Uterus (tissue), 4 donors: ENCODE measurements around the gene EPHA4. TPM values are rescaled to one million over a fixed set of nuclear protein-coding genes. Genes with fewer than 3 reads are reported as not detected.

Source experiments
- DNase-seq, 2 donors: peaks; one replicate each; pipeline ENCODE4 v3.0.0-alpha.2; 2019 to 2020
- H3K27ac ChIP-seq, 2 donors: fragments of 200-600 bp; sonication (generic); 1 replicate in 1 of 2; 2 replicates in 1 of 2; pipeline ENCODE4 v1.5.1; 2016 to 2018
- H3K27me3 ChIP-seq, 2 donors: fragments of 200-600 bp; sonication (generic); one replicate each; pipeline ENCODE4 v1.5.1; 2018 to 2019; ENCODE audit warnings: control low read depth in 1 of 2
- H3K36me3 ChIP-seq, 2 donors: fragments of 200-600 bp; sonication (generic); one replicate each; pipeline ENCODE4 v1.5.1; 2019; ENCODE audit warnings: control low read depth in 1 of 2
- H3K4me1 ChIP-seq, 2 donors: fragments of 200-600 bp; sonication (generic); one replicate each; pipeline ENCODE4 v1.5.1; 2018 to 2019; ENCODE audit warnings: control low read depth in 1 of 2
- H3K4me3 ChIP-seq, 2 donors: fragments of 200-600 bp; sonication (generic); 1 replicate in 1 of 2; 2 replicates in 1 of 2; pipeline ENCODE4 v1.5.1; 2018 to 2019; ENCODE audit warnings: mild to moderate bottlenecking in 1 of 2
- H3K9me3 ChIP-seq, 2 donors: fragments of 200-600 bp; sonication (generic); one replicate each; pipeline ENCODE4 v1.5.1; 2019; ENCODE audit warnings: control low read depth in 1 of 2
- POLR2A ChIP-seq, 2 donors: fragments of 450-650 bp; IDR thresholded peaks; one replicate each; pipeline ENCODE4 v1.6.1; 2016; ENCODE audit warnings: antibody characterized with exemption in 2 of 2, mild to moderate bottlenecking in 1 of 2, moderate library complexity in 1 of 2
- intact Hi-C: fragments of 100-400 bp; cut with DNase I; formaldehyde crosslinking; loops from one replicate; pipeline ENCODE4 v1.15.1; 2023; ENCODE audit warnings: low total_unique reads
- total RNA-seq, 4 donors: library from RNA; depleted of rRNA in 3 of 4; stranded (reverse); fragments of >200 nt in 3 of 4; gene quantifications; one replicate each; pipeline versions ENCODE4 v1.1.0 to v1.2.4, GENCODE V29; 2014 to 2023
- TF ChIP-seq, protein P1 (sequence below), 4 experiments: fragments of 200-600 bp in 2 of 4; fragments of 450-650 bp in 2 of 4; sonication (generic) in 2 of 4; IDR thresholded peaks; one replicate each; pipeline ENCODE4 v1.5.1; 2016 to 2019; ENCODE audit warnings: antibody characterized with exemption in 4 of 4, mild to moderate bottlenecking in 2 of 4, moderate library complexity in 1 of 4
- donor health status: DM: yes; HTN: yes; CAD: no.

EPHA4 gene
- total RNA-seq, 4 donors from 2014 or later: 45.6 to 84.7 (median 66.8) TPM

DNA sequence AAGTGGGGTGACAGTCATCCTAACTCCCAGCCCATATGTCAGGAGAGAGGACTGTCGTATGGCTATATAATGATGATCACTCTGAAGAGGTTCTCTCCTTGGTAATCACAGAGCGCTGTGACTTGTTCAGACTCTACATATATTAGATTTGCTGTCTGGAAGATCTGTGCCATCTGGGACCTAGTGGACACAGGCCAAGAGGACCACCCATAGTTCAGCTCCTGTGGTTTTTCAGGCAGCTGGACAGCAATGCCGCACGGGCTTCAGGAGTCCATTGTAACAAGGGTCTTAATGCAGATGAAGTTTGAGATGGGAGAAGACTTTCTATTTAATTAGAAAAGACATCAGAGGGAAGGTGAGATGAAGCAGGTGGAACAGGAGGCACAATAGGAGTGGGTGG is 40.1 kb upstream of the EPHA4 start:
- intact Hi-C loops: no loop called here
- H3K27ac ChIP-seq: no peak overlapping the region
- no peaks in the 10 kb centered on the region for H3K27me3 ChIP-seq
- DNase-seq: no peak
- H3K4me3 ChIP-seq: no peak overlapping the region
- H3K36me3 ChIP-seq: no peaks in the 10 kb centered on the region
- H3K9me3 ChIP-seq: no peaks in the 10 kb centered on the region
- H3K4me1 ChIP-seq: no peaks in the 10 kb centered on the region
- TF ChIP-seq, protein P1, sequence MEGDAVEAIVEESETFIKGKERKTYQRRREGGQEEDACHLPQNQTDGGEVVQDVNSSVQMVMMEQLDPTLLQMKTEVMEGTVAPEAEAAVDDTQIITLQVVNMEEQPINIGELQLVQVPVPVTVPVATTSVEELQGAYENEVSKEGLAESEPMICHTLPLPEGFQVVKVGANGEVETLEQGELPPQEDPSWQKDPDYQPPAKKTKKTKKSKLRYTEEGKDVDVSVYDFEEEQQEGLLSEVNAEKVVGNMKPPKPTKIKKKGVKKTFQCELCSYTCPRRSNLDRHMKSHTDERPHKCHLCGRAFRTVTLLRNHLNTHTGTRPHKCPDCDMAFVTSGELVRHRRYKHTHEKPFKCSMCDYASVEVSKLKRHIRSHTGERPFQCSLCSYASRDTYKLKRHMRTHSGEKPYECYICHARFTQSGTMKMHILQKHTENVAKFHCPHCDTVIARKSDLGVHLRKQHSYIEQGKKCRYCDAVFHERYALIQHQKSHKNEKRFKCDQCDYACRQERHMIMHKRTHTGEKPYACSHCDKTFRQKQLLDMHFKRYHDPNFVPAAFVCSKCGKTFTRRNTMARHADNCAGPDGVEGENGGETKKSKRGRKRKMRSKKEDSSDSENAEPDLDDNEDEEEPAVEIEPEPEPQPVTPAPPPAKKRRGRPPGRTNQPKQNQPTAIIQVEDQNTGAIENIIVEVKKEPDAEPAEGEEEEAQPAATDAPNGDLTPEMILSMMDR (IDR thresholded peaks at IDR 0.05): no peak
- no peak for TF ChIP-seq POLR2A (IDR thresholded peaks at IDR 0.05)

DNA sequence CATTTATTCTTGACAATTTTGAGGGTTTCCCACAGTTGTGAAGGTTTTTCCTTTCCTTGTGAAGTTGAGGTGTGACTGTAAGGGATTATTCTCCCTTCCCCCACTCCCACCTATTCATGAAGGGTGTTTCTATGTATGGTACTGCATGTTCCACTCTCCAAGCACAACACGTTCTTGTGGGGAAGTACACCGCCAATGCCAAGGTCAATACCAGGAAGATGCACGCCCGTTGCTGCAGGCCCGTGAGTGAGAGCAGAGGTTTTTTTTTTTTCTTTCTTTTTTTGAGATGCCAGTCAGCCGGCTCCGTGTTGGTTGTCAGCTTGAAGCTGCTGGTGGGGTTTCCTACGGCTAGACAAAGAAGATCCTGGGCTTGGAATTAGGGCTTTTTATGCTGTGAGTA is 38.6 kb upstream of the EPHA4 start:
- intact Hi-C loops: no loop called here
- DNase-seq: no peak
- no peaks in the 10 kb centered on the region for H3K9me3 ChIP-seq
- no peaks in the 10 kb centered on the region for H3K27me3 ChIP-seq
- H3K27ac ChIP-seq: no peak overlapping the region
- no peaks in the 10 kb centered on the region for H3K36me3 ChIP-seq
- no peaks in the 10 kb centered on the region for H3K4me1 ChIP-seq
- H3K4me3 ChIP-seq: no peak overlapping the region
- TF ChIP-seq, protein P1 (IDR thresholded peaks at IDR 0.05): no peak
- no peak for TF ChIP-seq POLR2A (IDR thresholded peaks at IDR 0.05)

DNA sequence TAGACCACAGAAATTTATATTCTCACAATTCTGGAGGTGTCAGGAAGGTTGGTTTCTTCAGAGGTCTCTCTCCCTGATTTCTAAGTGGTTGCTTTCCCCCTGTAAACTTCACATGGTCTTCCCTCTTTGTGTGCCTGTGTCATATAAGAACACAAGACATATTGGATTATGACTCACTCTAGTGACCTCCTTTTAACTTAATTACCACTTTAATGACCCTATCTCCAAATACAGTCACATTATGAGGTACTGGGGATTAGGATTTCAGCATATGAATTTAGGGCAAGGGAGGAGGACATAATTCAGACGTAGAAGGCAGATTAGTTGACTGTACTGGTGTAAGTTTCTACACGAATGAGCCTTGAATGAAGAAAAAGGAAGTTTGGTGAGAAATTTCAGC is 38.2 kb upstream of the EPHA4 start:
- TF ChIP-seq, protein P1 (IDR thresholded peaks at IDR 0.05): no peak
- TF ChIP-seq POLR2A (IDR thresholded peaks at IDR 0.05): no peak
- Histone ChIP-seq H3K27me3 (no peaks in the 10 kb centered on the region), H3K4me1 (no peaks in the 10 kb centered on the region), H3K9me3 (no peaks in the 10 kb centered on the region), H3K36me3 (no peaks in the 10 kb centered on the region), H3K4me3 (no peak overlapping the region), H3K27ac (no peak overlapping the region)
- intact Hi-C loops: no loop called here
- no peak for DNase-seq

DNA sequence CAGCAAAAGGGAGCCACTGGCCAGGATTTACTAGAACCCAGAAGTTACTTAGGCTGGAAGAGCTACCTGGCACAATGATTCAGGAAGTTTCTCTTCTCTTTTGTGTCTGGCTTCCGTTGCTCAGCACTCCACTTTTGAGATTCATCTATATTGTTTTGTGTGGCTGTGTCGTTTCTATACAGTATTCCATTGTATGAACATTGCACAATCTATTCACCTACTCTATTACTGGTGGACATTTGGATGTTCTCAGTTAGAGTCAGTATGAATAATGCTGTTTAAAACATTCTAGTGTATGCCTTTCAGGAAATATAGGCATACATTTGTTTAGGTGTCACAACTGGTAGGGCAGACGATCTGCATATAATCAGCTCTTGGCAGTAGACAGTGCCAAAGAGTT is 36.3 kb upstream of the EPHA4 start:
- H3K36me3 ChIP-seq: no peaks in the 10 kb centered on the region
- H3K27ac ChIP-seq: no peak overlapping the region
- TF ChIP-seq POLR2A (IDR thresholded peaks at IDR 0.05): no peak
- TF ChIP-seq, protein P1 (IDR thresholded peaks at IDR 0.05): no peak
- no peak for DNase-seq
- H3K27me3 ChIP-seq: no peaks in the 10 kb centered on the region
- H3K9me3 ChIP-seq: no peaks in the 10 kb centered on the region
- H3K4me1 ChIP-seq: no peaks in the 10 kb centered on the region
- intact Hi-C loops: no loop called here
- H3K4me3 ChIP-seq: no peak overlapping the region

DNA sequence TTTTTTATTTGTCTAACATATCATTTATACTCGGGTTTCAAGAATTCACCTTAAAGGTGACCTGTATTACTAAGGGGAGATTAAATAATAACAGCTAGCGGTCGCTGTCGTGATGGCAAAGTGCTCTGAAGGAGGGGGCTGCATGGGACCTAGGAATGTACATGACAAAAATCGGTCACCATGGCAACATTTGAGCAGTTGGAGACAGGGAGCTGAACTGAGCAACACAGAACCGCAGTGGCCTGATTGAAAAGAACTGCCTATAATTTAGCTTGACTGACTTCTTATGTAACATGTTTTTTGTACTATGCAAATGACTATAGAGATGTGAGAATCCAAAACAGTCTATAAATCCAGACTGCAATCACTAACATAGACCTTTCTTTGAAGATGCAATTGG is 34.3 kb upstream of the EPHA4 start:
- H3K36me3 ChIP-seq: no peaks in the 10 kb centered on the region
- no peak for DNase-seq
- H3K4me1 ChIP-seq: no peaks in the 10 kb centered on the region
- no peak overlapping the region for H3K4me3 ChIP-seq
- no peaks in the 10 kb centered on the region for H3K27me3 ChIP-seq
- no peaks in the 10 kb centered on the region for H3K9me3 ChIP-seq
- intact Hi-C loops: no loop called here
- no peak for TF ChIP-seq POLR2A (IDR thresholded peaks at IDR 0.05)
- TF ChIP-seq, protein P1 (IDR thresholded peaks at IDR 0.05): no peak
- no peak overlapping the region for H3K27ac ChIP-seq
